H1 (cell line): Measurements from ENCODE around the gene PTPRC. TPM values are rescaled to one million over a fixed set of nuclear protein-coding genes. Genes with fewer than 3 reads are reported as not detected.

Experiments used
- EGR1 ChIP-seq: IDR thresholded peaks from 2 replicates; pipeline ENCODE4 v1.6.1; 2011; ENCODE audit warnings: low read depth, low read length, borderline replicate concordance
- RFX5 ChIP-seq: IDR thresholded peaks from 2 replicates; pipeline ENCODE4 v1.6.1; 2011; ENCODE audit warnings: low read depth, low read length, improper control_type of control experiment, borderline replicate concordance
- SIRT6 ChIP-seq: IDR thresholded peaks from one replicate; pipeline ENCODE4 v1.7.1; 2012; ENCODE audit warnings: low read length, inconsistent platforms
- TAF7 ChIP-seq: optimal IDR thresholded peaks from 2 replicates; pipeline ENCODE3; 2011; ENCODE audit warnings: low read depth, mild to moderate bottlenecking, inconsistent platforms, low read length, moderate library complexity, borderline replicate concordance
- TCF12 ChIP-seq: IDR thresholded peaks from 2 replicates; pipeline ENCODE4 v1.6.1; 2011; ENCODE audit warnings: low read depth, mild to moderate bottlenecking, low read length
- TEAD4 ChIP-seq: IDR thresholded peaks from 2 replicates; pipeline ENCODE4 v1.6.1; 2012; ENCODE audit warnings: low read depth, low read length, inconsistent platforms, mixed read lengths
- YY1 ChIP-seq: IDR thresholded peaks from 2 replicates; pipeline ENCODE4 v1.6.1; 2011; ENCODE audit warnings: low read depth, mild to moderate bottlenecking, low read length
- polyA plus RNA-seq, 7 experiments: library from polyadenylated mRNA; depleted of rRNA in 3 of 7; stranded (reverse) in 5 of 7; unstranded in 2 of 7; fragments of >200 nt in 5 of 7; fragments of 200-250 nt in 2 of 7; gene quantifications; 1 replicate in 5 of 7; 2 replicates in 1 of 7; 4 replicates in 1 of 7; pipeline versions ENCODE4 v1.2.1 to v1.2.3, GENCODE V29; 2011 to 2013; ENCODE audit warnings: missing spikeins in 2 of 7, mixed read lengths in 2 of 7
- total RNA-seq: library from RNA; stranded (reverse); fragmentation: NEBNext Ultra II Directional; extraction: Animal tissue kit (Norgen Biotek cat#: 25700); gene quantifications from 2 replicates; pipeline ENCODE4 v1.2.1, GENCODE V29; 2021
- TF ChIP-seq, protein P1 (sequence below): fragments of 300-600 bp; sonication (generic); IDR thresholded peaks from 2 replicates; pipeline ENCODE4 v1.7.1; 2012; ENCODE audit warnings: low read length, moderate library complexity, mild to moderate bottlenecking, inconsistent platforms; ENCODE audit not compliant: insufficient replicate concordance

PTPRC gene
- total and polyA plus RNA-seq, 2 of the 8 experiments (the other 6 are each of a cell fraction or from before 2014, with no cell fraction given), result 0.05 TPM; not detected in 1

DNA sequence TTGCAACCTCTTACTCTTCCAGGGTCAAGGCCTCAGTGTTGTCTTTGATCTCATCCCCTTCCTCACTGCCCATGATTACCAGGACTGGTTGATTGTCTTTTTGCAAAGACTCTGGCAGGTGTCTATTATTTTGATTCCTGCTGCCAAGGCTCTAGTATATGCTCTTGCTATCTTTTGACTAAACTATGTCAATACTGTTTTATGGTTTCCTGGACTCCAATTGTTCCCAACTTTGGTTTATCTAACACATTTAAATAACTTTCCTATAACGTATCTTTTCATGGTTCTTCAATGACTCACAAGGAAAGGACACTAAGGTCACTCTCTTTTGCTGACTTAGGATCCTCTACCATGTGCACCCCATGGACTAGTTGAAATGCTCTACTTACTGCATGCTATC, 141.5 kb downstream of the PTPRC start (continued):
- TF ChIP-seq RFX5 (no peak), YY1 (no peak), TAF7 (no peak), SIRT6 (no peak), TEAD4 (no peak), TCF12 (no peak), EGR1 (no peak)
- TF ChIP-seq, protein P1, sequence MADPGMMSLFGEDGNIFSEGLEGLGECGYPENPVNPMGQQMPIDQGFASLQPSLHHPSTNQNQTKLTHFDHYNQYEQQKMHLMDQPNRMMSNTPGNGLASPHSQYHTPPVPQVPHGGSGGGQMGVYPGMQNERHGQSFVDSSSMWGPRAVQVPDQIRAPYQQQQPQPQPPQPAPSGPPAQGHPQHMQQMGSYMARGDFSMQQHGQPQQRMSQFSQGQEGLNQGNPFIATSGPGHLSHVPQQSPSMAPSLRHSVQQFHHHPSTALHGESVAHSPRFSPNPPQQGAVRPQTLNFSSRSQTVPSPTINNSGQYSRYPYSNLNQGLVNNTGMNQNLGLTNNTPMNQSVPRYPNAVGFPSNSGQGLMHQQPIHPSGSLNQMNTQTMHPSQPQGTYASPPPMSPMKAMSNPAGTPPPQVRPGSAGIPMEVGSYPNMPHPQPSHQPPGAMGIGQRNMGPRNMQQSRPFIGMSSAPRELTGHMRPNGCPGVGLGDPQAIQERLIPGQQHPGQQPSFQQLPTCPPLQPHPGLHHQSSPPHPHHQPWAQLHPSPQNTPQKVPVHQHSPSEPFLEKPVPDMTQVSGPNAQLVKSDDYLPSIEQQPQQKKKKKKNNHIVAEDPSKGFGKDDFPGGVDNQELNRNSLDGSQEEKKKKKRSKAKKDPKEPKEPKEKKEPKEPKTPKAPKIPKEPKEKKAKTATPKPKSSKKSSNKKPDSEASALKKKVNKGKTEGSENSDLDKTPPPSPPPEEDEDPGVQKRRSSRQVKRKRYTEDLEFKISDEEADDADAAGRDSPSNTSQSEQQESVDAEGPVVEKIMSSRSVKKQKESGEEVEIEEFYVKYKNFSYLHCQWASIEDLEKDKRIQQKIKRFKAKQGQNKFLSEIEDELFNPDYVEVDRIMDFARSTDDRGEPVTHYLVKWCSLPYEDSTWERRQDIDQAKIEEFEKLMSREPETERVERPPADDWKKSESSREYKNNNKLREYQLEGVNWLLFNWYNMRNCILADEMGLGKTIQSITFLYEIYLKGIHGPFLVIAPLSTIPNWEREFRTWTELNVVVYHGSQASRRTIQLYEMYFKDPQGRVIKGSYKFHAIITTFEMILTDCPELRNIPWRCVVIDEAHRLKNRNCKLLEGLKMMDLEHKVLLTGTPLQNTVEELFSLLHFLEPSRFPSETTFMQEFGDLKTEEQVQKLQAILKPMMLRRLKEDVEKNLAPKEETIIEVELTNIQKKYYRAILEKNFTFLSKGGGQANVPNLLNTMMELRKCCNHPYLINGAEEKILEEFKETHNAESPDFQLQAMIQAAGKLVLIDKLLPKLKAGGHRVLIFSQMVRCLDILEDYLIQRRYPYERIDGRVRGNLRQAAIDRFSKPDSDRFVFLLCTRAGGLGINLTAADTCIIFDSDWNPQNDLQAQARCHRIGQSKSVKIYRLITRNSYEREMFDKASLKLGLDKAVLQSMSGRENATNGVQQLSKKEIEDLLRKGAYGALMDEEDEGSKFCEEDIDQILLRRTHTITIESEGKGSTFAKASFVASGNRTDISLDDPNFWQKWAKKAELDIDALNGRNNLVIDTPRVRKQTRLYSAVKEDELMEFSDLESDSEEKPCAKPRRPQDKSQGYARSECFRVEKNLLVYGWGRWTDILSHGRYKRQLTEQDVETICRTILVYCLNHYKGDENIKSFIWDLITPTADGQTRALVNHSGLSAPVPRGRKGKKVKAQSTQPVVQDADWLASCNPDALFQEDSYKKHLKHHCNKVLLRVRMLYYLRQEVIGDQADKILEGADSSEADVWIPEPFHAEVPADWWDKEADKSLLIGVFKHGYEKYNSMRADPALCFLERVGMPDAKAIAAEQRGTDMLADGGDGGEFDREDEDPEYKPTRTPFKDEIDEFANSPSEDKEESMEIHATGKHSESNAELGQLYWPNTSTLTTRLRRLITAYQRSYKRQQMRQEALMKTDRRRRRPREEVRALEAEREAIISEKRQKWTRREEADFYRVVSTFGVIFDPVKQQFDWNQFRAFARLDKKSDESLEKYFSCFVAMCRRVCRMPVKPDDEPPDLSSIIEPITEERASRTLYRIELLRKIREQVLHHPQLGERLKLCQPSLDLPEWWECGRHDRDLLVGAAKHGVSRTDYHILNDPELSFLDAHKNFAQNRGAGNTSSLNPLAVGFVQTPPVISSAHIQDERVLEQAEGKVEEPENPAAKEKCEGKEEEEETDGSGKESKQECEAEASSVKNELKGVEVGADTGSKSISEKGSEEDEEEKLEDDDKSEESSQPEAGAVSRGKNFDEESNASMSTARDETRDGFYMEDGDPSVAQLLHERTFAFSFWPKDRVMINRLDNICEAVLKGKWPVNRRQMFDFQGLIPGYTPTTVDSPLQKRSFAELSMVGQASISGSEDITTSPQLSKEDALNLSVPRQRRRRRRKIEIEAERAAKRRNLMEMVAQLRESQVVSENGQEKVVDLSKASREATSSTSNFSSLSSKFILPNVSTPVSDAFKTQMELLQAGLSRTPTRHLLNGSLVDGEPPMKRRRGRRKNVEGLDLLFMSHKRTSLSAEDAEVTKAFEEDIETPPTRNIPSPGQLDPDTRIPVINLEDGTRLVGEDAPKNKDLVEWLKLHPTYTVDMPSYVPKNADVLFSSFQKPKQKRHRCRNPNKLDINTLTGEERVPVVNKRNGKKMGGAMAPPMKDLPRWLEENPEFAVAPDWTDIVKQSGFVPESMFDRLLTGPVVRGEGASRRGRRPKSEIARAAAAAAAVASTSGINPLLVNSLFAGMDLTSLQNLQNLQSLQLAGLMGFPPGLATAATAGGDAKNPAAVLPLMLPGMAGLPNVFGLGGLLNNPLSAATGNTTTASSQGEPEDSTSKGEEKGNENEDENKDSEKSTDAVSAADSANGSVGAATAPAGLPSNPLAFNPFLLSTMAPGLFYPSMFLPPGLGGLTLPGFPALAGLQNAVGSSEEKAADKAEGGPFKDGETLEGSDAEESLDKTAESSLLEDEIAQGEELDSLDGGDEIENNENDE, result no peak
- TF ChIP-seq, all 59 proteins: peak for 0
